COR-L47 (cell line): ENCODE data around the gene JUNB.

ENCODE experiments used
- DNase-seq: peaks from one replicate; lab custom pipeline; 2025; lab: John Stamatoyannopoulos, UW

The JUNB gene

GRCh38 chr19:12842511-12842910 lies 51.2 kb downstream of the JUNB start:
- DNase-seq: no peak
